GM19468 (cell line): ENCODE data around the gene GADL1.

Source experiments
- ATAC-seq: cut with Tn5 transposase; IDR thresholded peaks from one replicate; pipeline ENCODE4 v1.9.1; 2021; ENCODE audit warnings: mild to moderate bottlenecking, moderate library complexity, moderate number of reproducible peaks; ENCODE audit not compliant: unreplicated experiment; ENCODE audit errors: extremely low read depth

GADL1 gene

GRCh38 chr3:30733209-30733608 is 161.3 kb downstream of the GADL1 start:
- ATAC-seq: no peak

GRCh38 chr3:30730967-30731366 is 163.5 kb downstream of the GADL1 start:
- ATAC-seq: no peak

- ATAC-seq: no peak
Measured at GRCh38 chr3:30729936-30730335, 164.5 kb downstream of the GADL1 start.

- ATAC-seq: no peak
Measured at GRCh38 chr3:30729512-30729911, 164.9 kb downstream of the GADL1 start.

GRCh38 chr3:30728143-30728542 is 166.3 kb downstream of the GADL1 start:
- no peak for ATAC-seq

- ATAC-seq: no peak
Measured at GRCh38 chr3:30724863-30725262, 169.6 kb downstream of the GADL1 start.

GRCh38 chr3:30723211-30723610 is 171.2 kb downstream of the GADL1 start:
- no peak for ATAC-seq

GRCh38 chr3:30721314-30721634 is 173.2 kb downstream of the GADL1 start:
- no peak for ATAC-seq

- no peak for ATAC-seq
Measured at GRCh38 chr3:30720586-30721313, 173.7 kb downstream of the GADL1 start.

- no peak for ATAC-seq
Measured at GRCh38 chr3:30719536-30719935, 174.9 kb downstream of the GADL1 start.

GRCh38 chr3:30713885-30714503 is 180.5 kb downstream of the GADL1 start:
- ATAC-seq: no peak

- no peak for ATAC-seq
Measured at GRCh38 chr3:30712991-30713390, 181.5 kb downstream of the GADL1 start.

- ATAC-seq: no peak
Measured at GRCh38 chr3:30711867-30712266, 182.6 kb downstream of the GADL1 start.

GRCh38 chr3:30711151-30711550 is 183.3 kb downstream of the GADL1 start:
- no peak for ATAC-seq

- ATAC-seq: no peak
Measured at GRCh38 chr3:30710017-30710416, 184.4 kb downstream of the GADL1 start.

GRCh38 chr3:30708472-30708871 is 186.0 kb downstream of the GADL1 start:
- ATAC-seq: no peak

- ATAC-seq: no peak
Measured at GRCh38 chr3:30707825-30708224, 186.6 kb downstream of the GADL1 start.

- no peak for ATAC-seq
Measured at GRCh38 chr3:30704931-30705890, 189.2 kb downstream of the GADL1 start.

- no peak for ATAC-seq
Measured at GRCh38 chr3:30702828-30703397, 191.5 kb downstream of the GADL1 start.

- no peak for ATAC-seq
Measured at GRCh38 chr3:30702038-30702827, 192.2 kb downstream of the GADL1 start.
